HEK293 (cell line): Measurements from ENCODE around the gene ITGA2.

ENCODE experiments used
- CTCF ChIA-PET: fragments of 350-600 bp; formaldehyde crosslinking; extraction: SDS; loops from one replicate; lab custom pipeline; 2021; ENCODE audit warnings: antibody characterized with exemption; lab: Yijun Ruan, JAX
- POLR2A ChIA-PET: fragments of 300-600 bp; formaldehyde crosslinking; extraction: SDS; loops from one replicate; lab custom pipeline; 2020; ENCODE audit warnings: antibody characterized with exemption, inconsistent platforms; lab: Yijun Ruan, JAX
- H3K27ac ChIP-seq: fragments of 200-500 bp; sonication (Bioruptor generic); 2 replicates; pipeline ENCODE4 v1.5.1; 2014; ENCODE audit warnings: low read depth, low read length, control low read depth, inconsistent platforms; ENCODE audit errors: extremely low read depth
- H3K36me3 ChIP-seq, 2 experiments: fragments of 200-500 bp in 1 of 2; sonication (Bioruptor generic) in 1 of 2; 1 replicate in 1 of 2; 2 replicates in 1 of 2; pipeline ENCODE4 v1.5.1; 2014 to 2017; ENCODE audit warnings: inconsistent platforms in 2 of 2, low read length in 2 of 2; ENCODE audit not compliant: control insufficient read depth in 2 of 2, insufficient read depth in 1 of 2
- H3K4me1 ChIP-seq: fragments of 200-500 bp; sonication (Bioruptor generic); 2 replicates; pipeline ENCODE4 v1.5.1; 2014; ENCODE audit warnings: mild to moderate bottlenecking, low read length, inconsistent platforms; ENCODE audit not compliant: control insufficient read depth, insufficient read depth
- H3K4me3 ChIP-seq: 2 replicates; pipeline ENCODE4 v1.5.1; 2011; ENCODE audit warnings: low read depth, mild to moderate bottlenecking, control low read depth, low read length, moderate library complexity
- H3K9me3 ChIP-seq: fragments of 200-500 bp; sonication (Bioruptor generic); 2 replicates; pipeline ENCODE4 v1.5.1; 2014; ENCODE audit warnings: low read depth, low read length, inconsistent platforms; ENCODE audit not compliant: control insufficient read depth, insufficient read depth
- EGR2 ChIP-seq: fragments of 450-650 bp; formaldehyde crosslinking; IDR thresholded peaks from 2 replicates; pipeline ENCODE4 v1.5.1; 2016; ENCODE audit warnings: low read depth, missing biosample characterization, missing genetic modification characterization
- GLIS2 ChIP-seq: fragments of 450-650 bp; formaldehyde crosslinking; IDR thresholded peaks from 2 replicates; pipeline ENCODE4 v1.5.1; 2016; ENCODE audit warnings: missing biosample characterization, missing genetic modification characterization
- HOXD13 ChIP-seq: sonication (generic); formaldehyde crosslinking; IDR thresholded peaks from 2 replicates; pipeline ENCODE4 v1.8.0; 2022; ENCODE audit warnings: missing genetic modification reagents, borderline replicate concordance
- KLF16 ChIP-seq: fragments of 450-650 bp; formaldehyde crosslinking; IDR thresholded peaks from 2 replicates; pipeline ENCODE4 v1.5.1; 2017; ENCODE audit warnings: missing biosample characterization, missing genetic modification characterization
- ZBTB48 ChIP-seq: fragments of 450-650 bp; formaldehyde crosslinking; IDR thresholded peaks from 2 replicates; pipeline ENCODE4 v1.5.1; 2016; ENCODE audit warnings: missing biosample characterization, missing genetic modification characterization
- ZFP3 ChIP-seq: fragments of 450-650 bp; formaldehyde crosslinking; IDR thresholded peaks from 2 replicates; pipeline ENCODE4 v1.5.1; 2016; ENCODE audit warnings: low read depth, missing biosample characterization, missing genetic modification characterization
- ZFP37 ChIP-seq: fragments of 450-650 bp; formaldehyde crosslinking; IDR thresholded peaks from 2 replicates; pipeline ENCODE4 v1.5.1; 2016; ENCODE audit warnings: missing biosample characterization, missing genetic modification characterization
- ZNF10 ChIP-seq: fragments of 450-650 bp; formaldehyde crosslinking; IDR thresholded peaks from 2 replicates; pipeline ENCODE4 v1.5.1; 2017; ENCODE audit warnings: missing biosample characterization, missing genetic modification characterization
- ZNF157 ChIP-seq: fragments of 450-650 bp; formaldehyde crosslinking; IDR thresholded peaks from 2 replicates; pipeline ENCODE4 v1.5.1; 2016; ENCODE audit warnings: missing biosample characterization, missing genetic modification characterization
- ZNF174 ChIP-seq: fragments of 450-650 bp; formaldehyde crosslinking; IDR thresholded peaks from 2 replicates; pipeline ENCODE4 v1.5.0; 2017; ENCODE audit warnings: missing biosample characterization, mild to moderate bottlenecking, missing genetic modification characterization
- ZNF239 ChIP-seq: fragments of 450-650 bp; formaldehyde crosslinking; IDR thresholded peaks from 2 replicates; pipeline ENCODE4 v1.5.1; 2016; ENCODE audit warnings: missing biosample characterization, missing genetic modification characterization
- ZNF280D ChIP-seq: fragments of 450-650 bp; formaldehyde crosslinking; IDR thresholded peaks from 2 replicates; pipeline ENCODE4 v1.5.1; 2016; ENCODE audit warnings: missing biosample characterization, missing genetic modification characterization
- ZNF302 ChIP-seq: fragments of 450-650 bp; formaldehyde crosslinking; IDR thresholded peaks from 2 replicates; pipeline ENCODE4 v1.5.1; 2016; ENCODE audit warnings: missing biosample characterization, missing genetic modification characterization, low read depth
- ZNF341 ChIP-seq: fragments of 450-650 bp; formaldehyde crosslinking; IDR thresholded peaks from 2 replicates; pipeline ENCODE4; 2016; ENCODE audit warnings: low read depth, missing biosample characterization, missing genetic modification characterization
- ZNF350 ChIP-seq: fragments of 450-650 bp; formaldehyde crosslinking; IDR thresholded peaks from 2 replicates; pipeline ENCODE4 v1.5.0; 2017; ENCODE audit warnings: missing biosample characterization, mild to moderate bottlenecking, missing genetic modification characterization
- ZNF354C ChIP-seq: fragments of 450-650 bp; formaldehyde crosslinking; IDR thresholded peaks from 2 replicates; pipeline ENCODE4 v1.5.1; 2016; ENCODE audit warnings: missing biosample characterization, missing genetic modification characterization, low read depth, borderline replicate concordance
- ZNF37A ChIP-seq: fragments of 450-650 bp; IDR thresholded peaks from 2 replicates; pipeline ENCODE4 v1.5.1; 2018; ENCODE audit warnings: missing biosample characterization, missing genetic modification characterization
- ZNF404 ChIP-seq: fragments of 450-650 bp; formaldehyde crosslinking; IDR thresholded peaks from 2 replicates; pipeline ENCODE4 v1.5.1; 2017; ENCODE audit warnings: missing biosample characterization, missing genetic modification characterization
- ZNF48 ChIP-seq: fragments of 450-650 bp; formaldehyde crosslinking; IDR thresholded peaks from 2 replicates; pipeline ENCODE4 v1.5.1; 2016; ENCODE audit warnings: missing biosample characterization, missing genetic modification characterization
- ZNF501 ChIP-seq: fragments of 450-650 bp; formaldehyde crosslinking; IDR thresholded peaks from 2 replicates; pipeline ENCODE4 v1.5.1; 2016; ENCODE audit warnings: missing biosample characterization, missing genetic modification characterization
- ZNF626 ChIP-seq: fragments of 450-650 bp; sonication (Bioruptor Pico); formaldehyde crosslinking; IDR thresholded peaks from 2 replicates; pipeline ENCODE4 v1.5.1; 2018; ENCODE audit warnings: missing biosample characterization, missing genetic modification characterization, inconsistent platforms
- ZNF629 ChIP-seq: fragments of 450-650 bp; formaldehyde crosslinking; IDR thresholded peaks from 2 replicates; pipeline ENCODE4 v1.5.1; 2017; ENCODE audit warnings: missing biosample characterization, missing genetic modification characterization
- ZNF677 ChIP-seq: fragments of 450-650 bp; IDR thresholded peaks from 2 replicates; pipeline ENCODE4 v1.5.0; 2018; ENCODE audit warnings: missing biosample characterization, mild to moderate bottlenecking, missing genetic modification characterization, moderate library complexity
- ZNF777 ChIP-seq: fragments of 450-650 bp; formaldehyde crosslinking; IDR thresholded peaks from 2 replicates; pipeline ENCODE4 v1.5.1; 2017; ENCODE audit warnings: missing biosample characterization, missing genetic modification characterization, borderline replicate concordance
- ZNF791 ChIP-seq: fragments of 450-650 bp; formaldehyde crosslinking; IDR thresholded peaks from 2 replicates; pipeline ENCODE4 v1.5.1; 2016; ENCODE audit warnings: missing biosample characterization, missing genetic modification characterization
- ZNF837 ChIP-seq: fragments of 450-650 bp; formaldehyde crosslinking; IDR thresholded peaks from 2 replicates; pipeline ENCODE4 v1.5.1; 2016; ENCODE audit warnings: missing biosample characterization, missing genetic modification characterization
- ZXDB ChIP-seq: fragments of 450-650 bp; formaldehyde crosslinking; IDR thresholded peaks from 2 replicates; pipeline ENCODE4 v1.5.1; 2016; ENCODE audit warnings: missing biosample characterization, missing genetic modification characterization
- TF ChIP-seq, protein P1 (sequence below): fragments of 450-650 bp; formaldehyde crosslinking; IDR thresholded peaks from 2 replicates; pipeline ENCODE4 v1.5.1; 2016; ENCODE audit warnings: missing biosample characterization, missing genetic modification characterization

Gene ITGA2

GRCh38 chr5:52993367-52993766, 4.2 kb downstream of the ITGA2 start:
- POLR2A ChIA-PET = no interaction called here
- no peaks in the 10 kb centered on the region for H3K9me3 ChIP-seq
- H3K4me1 ChIP-seq = no peaks in the 10 kb centered on the region; the same call in 1 of the 2 replicates
- H3K36me3 ChIP-seq = peaks cover 4 to 9% of the 10 kb centered on the region in 2 experiments; a peak in 2 of 3 replicates
- TF ChIP-seq ZNF677 (no peak), ZNF350 (tag by site-specific recombination) (no peak), ZNF791 (tag by site-specific recombination) (no peak), ZNF10 (tag by site-specific recombination) (no peak), ZNF626 (no peak), ZNF280D (tag by site-specific recombination) (no peak), ZNF174 (no peak), ZNF37A (tag by site-specific recombination) (no peak), ZNF239 (tag by site-specific recombination) (no peak), ZNF837 (tag by site-specific recombination) (no peak), ZNF501 (tag by site-specific recombination) (no peak), EGR2 (tag by site-specific recombination) (no peak), ZFP37 (no peak), HOXD13 (CRISPR knock-in tag) (no peak), ZNF629 (no peak)
- no peak overlapping the region for H3K4me3 ChIP-seq
- CTCF ChIA-PET = interaction anchor here (0.5 to 0.6 kb wide), 2 partner anchors 17 to 41 kb away, joined by 3 to 6 read pairs; no protein-coding TSS in a partner anchor
- H3K27ac ChIP-seq = no peak overlapping the region

- CTCF ChIA-PET = no interaction called here
- H3K4me3 ChIP-seq = no peak overlapping the region
- no peaks in the 10 kb centered on the region; the same call in 1 of the 2 replicates for H3K4me1 ChIP-seq
- no peaks in the 10 kb centered on the region for H3K9me3 ChIP-seq
- POLR2A ChIA-PET = no interaction called here
- peaks cover 4 to 9% of the 10 kb centered on the region in 2 experiments; a peak in 2 of 3 replicates for H3K36me3 ChIP-seq
- no peak overlapping the region for H3K27ac ChIP-seq
- TF ChIP-seq ZNF302 (no peak), ZNF354C (tag by site-specific recombination) (no peak), ZFP3 (tag by site-specific recombination) (no peak), ZBTB48 (no peak), ZNF350 (tag by site-specific recombination) (no peak), ZNF157 (no peak), ZNF777 (tag by site-specific recombination) (no peak), ZXDB (tag by site-specific recombination) (no peak), GLIS2 (tag by site-specific recombination) (no peak), ZNF48 (tag by site-specific recombination) (no peak), ZNF404 (tag by site-specific recombination) (no peak), ZNF341 (tag by site-specific recombination) (no peak), KLF16 (tag by site-specific recombination) (no peak)
- TF ChIP-seq, protein P1, sequence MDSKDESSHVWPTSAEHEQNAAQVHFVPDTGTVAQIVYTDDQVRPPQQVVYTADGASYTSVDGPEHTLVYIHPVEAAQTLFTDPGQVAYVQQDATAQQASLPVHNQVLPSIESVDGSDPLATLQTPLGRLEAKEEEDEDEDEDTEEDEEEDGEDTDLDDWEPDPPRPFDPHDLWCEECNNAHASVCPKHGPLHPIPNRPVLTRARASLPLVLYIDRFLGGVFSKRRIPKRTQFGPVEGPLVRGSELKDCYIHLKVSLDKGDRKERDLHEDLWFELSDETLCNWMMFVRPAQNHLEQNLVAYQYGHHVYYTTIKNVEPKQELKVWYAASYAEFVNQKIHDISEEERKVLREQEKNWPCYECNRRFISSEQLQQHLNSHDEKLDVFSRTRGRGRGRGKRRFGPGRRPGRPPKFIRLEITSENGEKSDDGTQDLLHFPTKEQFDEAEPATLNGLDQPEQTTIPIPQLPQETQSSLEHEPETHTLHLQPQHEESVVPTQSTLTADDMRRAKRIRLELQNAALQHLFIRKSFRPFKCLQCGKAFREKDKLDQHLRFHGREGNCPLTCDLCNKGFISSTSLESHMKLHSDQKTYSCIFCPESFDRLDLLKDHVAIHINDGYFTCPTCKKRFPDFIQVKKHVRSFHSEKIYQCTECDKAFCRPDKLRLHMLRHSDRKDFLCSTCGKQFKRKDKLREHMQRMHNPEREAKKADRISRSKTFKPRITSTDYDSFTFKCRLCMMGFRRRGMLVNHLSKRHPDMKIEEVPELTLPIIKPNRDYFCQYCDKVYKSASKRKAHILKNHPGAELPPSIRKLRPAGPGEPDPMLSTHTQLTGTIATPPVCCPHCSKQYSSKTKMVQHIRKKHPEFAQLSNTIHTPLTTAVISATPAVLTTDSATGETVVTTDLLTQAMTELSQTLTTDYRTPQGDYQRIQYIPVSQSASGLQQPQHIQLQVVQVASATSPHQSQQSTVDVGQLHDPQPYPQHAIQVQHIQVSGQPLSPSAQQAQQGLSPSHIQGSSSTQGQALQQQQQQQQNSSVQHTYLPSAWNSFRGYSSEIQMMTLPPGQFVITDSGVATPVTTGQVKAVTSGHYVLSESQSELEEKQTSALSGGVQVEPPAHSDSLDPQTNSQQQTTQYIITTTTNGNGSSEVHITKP = no peak
Observed at GRCh38 chr5:52994266-52994665, 5.1 kb downstream of the ITGA2 start.
